Glutamatergic neuron (in vitro differentiated cells): ENCODE results near the gene ST6GALNAC3. TPM values are rescaled to one million over a fixed set of nuclear protein-coding genes. Genes with fewer than 3 reads are reported as not detected.

Experiments
- DNase-seq: peaks from one replicate; pipeline ENCODE4 v3.0.0; 2022
- H3K27ac Mint-ChIP-seq: one replicate; pipeline ENCODE4 v1.8.0; 2020; ENCODE audit warnings: mild to moderate bottlenecking, mixed read lengths, inconsistent platforms; ENCODE audit not compliant: unreplicated experiment
- H3K27me3 Mint-ChIP-seq: one replicate; pipeline ENCODE4 v1.8.0; 2020; ENCODE audit warnings: mild to moderate bottlenecking, moderate library complexity, mixed read lengths, inconsistent platforms; ENCODE audit not compliant: unreplicated experiment
- H3K36me3 Mint-ChIP-seq: one replicate; pipeline ENCODE4 v1.8.0; 2020; ENCODE audit warnings: mild to moderate bottlenecking, mixed read lengths, inconsistent platforms; ENCODE audit not compliant: unreplicated experiment
- H3K4me1 Mint-ChIP-seq: one replicate; pipeline ENCODE4 v1.8.0; 2020; ENCODE audit warnings: mild to moderate bottlenecking, low read depth, mixed read lengths, inconsistent platforms; ENCODE audit not compliant: unreplicated experiment
- H3K4me3 Mint-ChIP-seq: one replicate; pipeline ENCODE4 v1.8.0; 2020; ENCODE audit warnings: mild to moderate bottlenecking, mixed read lengths, inconsistent platforms; ENCODE audit not compliant: unreplicated experiment
- H3K9me3 Mint-ChIP-seq: one replicate; pipeline ENCODE4 v1.8.0; 2020; ENCODE audit warnings: mild to moderate bottlenecking, moderate library complexity, mixed read lengths, inconsistent platforms; ENCODE audit not compliant: unreplicated experiment
- CTCF ChIP-seq: fragments of 200-600 bp; sonication (generic); IDR thresholded peaks from one replicate; pipeline ENCODE4 v1.5.0; 2021; ENCODE audit not compliant: partially characterized antibody, unreplicated experiment
- total RNA-seq: library from RNA; stranded (reverse); fragmentation: NEBNext Ultra II Directional; extraction: Animal tissue kit (Norgen Biotek cat#: 25700); gene quantifications from one replicate; pipeline ENCODE4 v1.2.1, GENCODE V29; 2021; ENCODE audit not compliant: unreplicated experiment

The ST6GALNAC3 gene
- total RNA-seq, 1 donor from 2014 or later: 6.5 TPM

GRCh38 chr1:76054359-76054758 lies 20.2 kb upstream of the ST6GALNAC3 start:
- Mint-ChIP-seq H3K4me1 (peaks cover 4% of the 10 kb centered on the region), H3K4me3 (no peak overlapping the region), H3K36me3 (no peaks in the 10 kb centered on the region), H3K27me3 (peaks cover 4% of the 10 kb centered on the region), H3K27ac (no peak overlapping the region), H3K9me3 (peaks cover 1% of the 10 kb centered on the region)
- no peak for TF ChIP-seq CTCF
- no peak for DNase-seq

GRCh38 chr1:76055987-76056386 lies 18.6 kb upstream of the ST6GALNAC3 start:
- H3K9me3 Mint-ChIP-seq: no peaks in the 10 kb centered on the region

GRCh38 chr1:76059451-76059850 lies 15.1 kb upstream of the ST6GALNAC3 start:
- no peak for TF ChIP-seq CTCF
- H3K27me3 Mint-ChIP-seq: no peaks in the 10 kb centered on the region
- H3K4me3 Mint-ChIP-seq: no peak overlapping the region
- no peak overlapping the region for H3K27ac Mint-ChIP-seq
- no peaks in the 10 kb centered on the region for H3K36me3 Mint-ChIP-seq
- H3K9me3 Mint-ChIP-seq: peaks cover 2% of the 10 kb centered on the region
- peaks cover 2% of the 10 kb centered on the region for H3K4me1 Mint-ChIP-seq
- no peak for DNase-seq

More at GRCh38 chr1:76055987-76056386, 18.6 kb upstream of the ST6GALNAC3 start:
- H3K27ac Mint-ChIP-seq: no peak overlapping the region
- no peak for TF ChIP-seq CTCF
- peaks cover 4% of the 10 kb centered on the region for H3K27me3 Mint-ChIP-seq
- H3K4me3 Mint-ChIP-seq: no peak overlapping the region
- peaks cover 3% of the 10 kb centered on the region for H3K4me1 Mint-ChIP-seq
- no peak for DNase-seq
- H3K36me3 Mint-ChIP-seq: no peaks in the 10 kb centered on the region

GRCh38 chr1:76065270-76065669 lies 9.3 kb upstream of the ST6GALNAC3 start:
- Mint-ChIP-seq H3K27me3 (no peaks in the 10 kb centered on the region), H3K4me3 (no peak overlapping the region), H3K27ac (no peak overlapping the region), H3K4me1 (peaks cover 7% of the 10 kb centered on the region), H3K9me3 (peaks cover 2% of the 10 kb centered on the region), H3K36me3 (no peaks in the 10 kb centered on the region)
- no peak for TF ChIP-seq CTCF
- no peak for DNase-seq

- Mint-ChIP-seq H3K36me3 (no peaks in the 10 kb centered on the region), H3K9me3 (peaks cover 2% of the 10 kb centered on the region), H3K4me1 (peaks cover 7% of the 10 kb centered on the region), H3K27me3 (no peaks in the 10 kb centered on the region), H3K4me3 (no peak overlapping the region), H3K27ac (no peak overlapping the region)
- no peak for TF ChIP-seq CTCF
- no peak for DNase-seq
Observed at GRCh38 chr1:76066394-76066793, 8.2 kb upstream of the ST6GALNAC3 start.
